Muscle of arm (tissue), 12 donors: ENCODE results near the gene MCEMP1. TPM values are rescaled to one million over a fixed set of nuclear protein-coding genes. Genes with fewer than 3 reads are reported as not detected.

Experiments used
- DNase-seq: peaks from one replicate; pipeline ENCODE4 v3.0.0-alpha.2; 2013
- polyA plus RNA-seq, 12 donors: library from polyadenylated mRNA; unstranded; fragments of 120-200 nt; gene quantifications; one replicate each; pipeline ENCODE4 v1.2.1, GENCODE V29; 2013; ENCODE audit not compliant: insufficient read length in 12 of 12

MCEMP1 gene
- polyA plus RNA-seq, 12 donors: 0.11 to 0.94 (median 0.26) TPM; not detected in 6

DNA sequence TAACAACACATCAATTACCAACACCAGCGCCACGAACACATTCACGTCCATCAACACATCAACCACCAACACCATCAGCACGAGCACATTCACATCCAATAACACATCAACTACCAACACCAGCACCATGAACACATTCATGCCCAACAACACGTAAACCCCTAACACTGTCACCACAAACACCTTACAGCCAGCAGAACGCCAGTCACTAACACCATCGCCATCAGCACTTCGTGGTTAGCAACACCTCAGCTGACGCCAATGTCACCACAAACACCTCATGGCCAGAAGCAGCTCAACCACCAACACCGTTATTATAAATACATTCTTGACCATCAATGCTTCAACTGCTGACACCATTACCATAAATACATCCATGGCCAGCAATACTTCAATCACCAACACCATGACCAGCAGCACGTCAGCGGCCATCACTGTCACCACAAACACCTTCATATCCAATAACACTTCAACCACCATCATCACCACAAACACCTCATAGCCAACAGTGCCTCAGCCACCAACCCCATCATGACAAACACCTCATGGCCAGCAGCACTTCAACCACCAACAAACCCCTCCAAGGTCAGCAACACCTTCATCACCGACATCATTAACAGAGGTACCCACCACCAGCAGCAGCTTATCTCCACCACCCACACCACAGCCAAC lies 15.7 kb downstream of the MCEMP1 start:
- no peak for DNase-seq

DNA sequence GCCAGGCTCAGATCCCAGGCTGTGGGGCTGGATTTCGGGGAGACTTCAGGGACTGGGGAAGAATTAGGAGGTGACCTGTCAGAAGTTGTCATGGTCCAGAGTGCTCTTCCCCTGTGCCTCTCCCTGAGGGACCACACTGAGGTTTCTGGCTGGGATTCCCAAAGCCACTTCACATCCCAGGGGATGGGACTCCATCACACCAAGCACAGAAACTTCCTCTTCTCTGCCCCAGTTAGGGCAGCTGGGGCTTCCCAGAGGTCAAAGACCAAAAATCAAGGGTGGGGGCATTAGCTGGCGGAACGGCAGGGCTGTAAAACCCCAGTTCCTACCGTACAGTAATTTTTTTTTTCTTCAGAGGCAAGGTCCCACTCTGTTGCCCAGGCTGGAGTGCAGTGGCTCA lies 17.6 kb downstream of the MCEMP1 start:
- DNase-seq: no peak

DNA sequence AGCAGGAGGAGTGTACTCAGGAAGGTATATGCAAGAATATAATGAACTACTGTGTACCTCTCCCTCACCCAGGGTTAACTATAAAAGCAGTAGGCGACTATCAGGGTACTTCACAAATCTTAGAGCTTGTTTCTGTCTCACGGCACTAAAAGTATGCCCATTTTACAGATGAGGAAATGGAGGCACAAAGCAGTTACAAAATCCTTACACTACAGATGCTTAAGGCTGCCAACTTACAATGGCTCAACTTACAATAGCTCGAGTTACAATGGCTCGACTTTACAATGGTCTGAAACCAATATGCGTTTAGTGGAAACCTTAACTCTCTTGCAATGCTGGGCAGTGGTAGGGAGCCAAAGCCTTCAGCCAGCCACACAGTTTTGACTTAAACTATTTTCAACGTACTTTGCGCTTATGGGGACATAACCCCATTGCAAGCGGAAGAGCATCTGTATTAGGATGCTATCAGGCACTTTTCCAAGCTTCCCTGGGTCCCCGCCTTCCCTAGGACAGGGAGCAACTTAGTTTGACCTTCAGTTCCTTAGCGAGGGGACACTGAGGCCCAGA lies 20.9 kb downstream of the MCEMP1 start:
- DNase-seq: no peak

DNA sequence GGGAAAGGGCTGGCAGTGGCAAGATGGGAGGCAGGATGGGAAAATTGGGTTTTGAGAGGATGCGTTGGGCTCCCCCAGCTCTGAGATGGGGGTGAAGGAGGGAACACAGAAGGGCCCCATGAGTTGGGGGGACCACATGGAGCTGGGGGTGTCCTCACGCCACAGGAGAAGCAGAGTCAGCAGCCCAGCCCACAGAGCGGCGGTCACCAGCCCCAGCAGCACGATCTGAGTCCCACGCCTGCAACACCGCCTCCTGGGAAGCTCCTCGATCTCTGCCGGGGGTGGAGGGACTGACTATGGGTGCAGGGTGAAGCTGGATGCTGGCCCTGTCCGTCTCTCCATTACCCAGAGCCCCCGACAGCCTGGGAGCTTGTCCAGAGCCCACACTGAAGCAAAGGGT lies 21.7 kb downstream of the MCEMP1 start:
- DNase-seq: no peak

DNA sequence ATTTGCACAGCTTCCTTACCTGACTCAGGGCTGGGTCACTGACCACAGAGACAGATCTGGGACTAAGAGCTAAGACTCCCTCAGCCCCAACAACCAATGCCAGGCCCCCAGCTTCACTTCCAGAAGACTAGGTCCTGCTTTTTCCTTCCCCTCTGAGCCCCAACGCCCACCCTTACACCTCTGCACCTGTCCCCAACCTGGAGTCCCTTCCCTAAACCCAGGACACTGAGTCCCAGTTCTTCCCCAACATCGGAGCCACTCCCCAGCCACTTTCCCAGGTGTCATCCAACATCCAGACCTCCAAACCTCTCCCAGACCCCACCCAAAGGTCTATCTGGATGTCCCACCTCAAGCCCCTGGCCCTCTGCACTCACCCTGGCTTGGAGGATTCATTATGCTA lies 22.1 kb downstream of the MCEMP1 start:
- no peak for DNase-seq

DNA sequence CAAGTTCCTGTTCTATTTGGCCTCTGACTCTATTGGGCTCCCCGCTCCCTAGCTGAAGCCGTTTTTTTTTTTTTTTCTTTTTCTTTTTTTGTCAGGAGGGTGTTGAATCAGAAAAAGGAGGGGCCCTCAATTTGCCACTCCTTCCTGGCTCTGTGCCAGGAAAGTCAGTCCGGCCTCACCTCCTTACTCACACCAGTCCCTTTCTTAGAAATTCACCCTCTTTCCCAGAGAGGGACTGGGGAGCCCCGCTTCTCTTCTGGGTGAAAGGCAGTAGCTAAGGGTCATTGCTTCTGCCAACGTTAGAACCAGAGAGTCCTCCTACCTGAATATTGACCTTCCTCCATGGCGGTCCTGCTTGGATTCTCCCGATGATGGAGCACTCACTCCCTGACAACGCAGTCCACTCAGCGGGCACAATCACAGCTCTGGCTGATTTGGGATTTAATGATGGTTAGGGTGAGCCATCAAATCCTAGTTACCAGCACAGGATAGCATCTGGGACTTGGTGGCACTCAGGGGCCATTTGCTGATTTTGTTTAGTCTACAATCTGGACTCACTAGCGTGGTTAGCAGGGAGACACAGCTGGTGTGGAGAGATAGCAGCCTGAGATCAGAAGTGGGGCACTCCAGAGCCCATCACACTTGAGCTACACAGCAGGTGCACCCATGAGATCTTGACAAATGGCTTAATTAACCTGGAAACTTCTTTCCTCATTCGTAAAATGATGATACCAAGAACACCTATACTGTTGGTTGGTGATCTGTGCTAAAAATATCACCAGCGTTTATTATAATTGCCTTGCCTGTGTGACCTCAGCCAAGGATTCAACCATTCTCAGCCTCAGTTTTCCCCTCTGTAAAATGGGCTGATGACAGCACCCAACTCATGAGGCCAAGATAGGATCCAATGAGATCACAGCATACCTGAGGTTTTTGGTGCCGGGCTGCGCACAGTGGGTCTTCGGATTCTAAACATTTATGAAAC lies 22.8 kb downstream of the MCEMP1 start:
- DNase-seq: no peak

DNA sequence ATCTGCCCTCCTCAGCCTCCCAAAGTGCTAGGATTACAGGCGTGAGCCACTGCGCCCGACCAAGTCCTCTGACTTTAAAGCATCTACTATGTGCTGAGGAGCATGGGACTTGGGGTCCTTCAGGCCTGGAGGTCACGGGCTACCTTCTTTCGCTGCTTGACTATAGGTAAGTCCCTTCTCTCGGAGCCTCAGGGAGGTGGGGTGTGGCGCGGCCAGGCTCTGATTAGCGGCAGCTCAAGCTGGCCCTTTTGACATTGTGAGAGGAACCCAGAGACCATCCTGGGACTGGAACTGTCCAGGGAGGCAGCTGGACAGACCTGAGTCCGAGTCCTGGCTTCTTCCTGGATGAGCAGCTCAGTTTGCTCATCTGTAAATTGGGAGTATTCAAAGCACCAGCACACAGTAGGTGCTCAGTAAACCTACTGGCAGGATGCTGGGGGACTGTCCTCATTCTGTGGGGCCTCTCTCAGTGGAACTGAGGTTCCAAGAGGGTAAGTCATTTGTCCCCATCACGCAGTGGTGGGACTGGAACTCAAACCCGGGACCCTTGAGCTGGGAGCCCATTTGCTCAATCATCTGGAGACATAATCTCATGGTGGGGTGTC lies 24.3 kb downstream of the MCEMP1 start:
- no peak for DNase-seq

DNA sequence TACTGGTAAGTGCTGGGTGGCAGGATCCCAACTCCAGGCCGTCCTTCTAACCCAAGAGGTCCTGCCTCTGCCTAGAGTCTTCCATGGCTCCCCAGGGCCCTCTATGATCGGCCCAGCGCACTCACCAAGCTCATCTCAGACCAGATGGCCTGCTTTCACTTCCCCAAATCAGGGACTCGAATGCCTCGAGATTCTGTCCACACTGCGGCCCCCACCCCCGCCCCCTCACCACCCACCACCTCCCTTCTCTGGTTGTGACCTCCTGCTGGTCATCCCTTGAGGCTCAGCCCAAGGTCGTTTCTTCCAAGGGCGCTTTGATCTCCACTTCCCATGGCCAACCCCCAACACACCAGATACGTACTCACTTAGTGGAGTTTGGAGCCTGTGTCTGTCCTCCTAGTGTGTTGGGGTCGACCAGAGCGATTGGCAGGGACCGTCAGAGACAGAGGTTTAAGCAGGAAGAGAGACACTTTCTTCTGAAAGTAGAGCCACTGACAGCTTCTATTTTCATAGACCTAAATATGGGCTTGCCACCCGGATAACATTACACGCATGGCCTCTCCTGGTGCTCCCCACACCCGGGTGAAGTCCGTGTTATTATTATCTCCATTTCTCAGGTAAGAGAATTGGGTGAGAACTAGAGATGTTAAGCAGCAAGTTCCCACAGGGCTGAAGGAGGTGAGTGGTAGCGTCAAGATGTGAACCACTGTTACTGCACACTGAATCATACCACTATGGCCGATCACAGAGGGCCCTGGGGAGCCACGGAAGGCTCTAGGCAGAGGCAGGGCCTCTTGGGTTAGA lies 25.0 kb downstream of the MCEMP1 start, which contains the start of gene FCER2:
TSS of gene FCER2 (minus strand) at position 478 of the 804 bp plus-strand sequence. CDS start 2,371 bp downstream, outside the sequence.
- DNase-seq: no peak

DNA sequence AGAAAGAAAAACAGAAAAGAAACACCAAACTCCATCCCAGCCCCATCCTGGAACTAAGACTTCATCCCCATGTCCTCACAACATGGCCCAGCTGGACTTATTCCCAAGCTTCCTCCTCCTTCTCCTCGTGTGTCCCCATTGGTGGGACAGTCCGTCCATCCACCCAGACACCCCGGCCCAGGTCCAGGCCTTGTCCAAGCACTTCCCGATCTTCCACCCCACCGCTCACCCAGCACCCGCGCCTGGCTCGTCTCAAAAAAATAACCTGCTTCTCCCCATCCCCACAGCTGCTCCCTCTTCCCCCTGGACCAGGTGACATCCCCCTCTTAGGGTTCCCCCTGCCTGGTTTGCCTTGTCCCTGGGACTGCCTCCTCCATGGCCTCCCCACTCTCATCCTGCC lies 26.4 kb downstream of the MCEMP1 start:
- no peak for DNase-seq

DNA sequence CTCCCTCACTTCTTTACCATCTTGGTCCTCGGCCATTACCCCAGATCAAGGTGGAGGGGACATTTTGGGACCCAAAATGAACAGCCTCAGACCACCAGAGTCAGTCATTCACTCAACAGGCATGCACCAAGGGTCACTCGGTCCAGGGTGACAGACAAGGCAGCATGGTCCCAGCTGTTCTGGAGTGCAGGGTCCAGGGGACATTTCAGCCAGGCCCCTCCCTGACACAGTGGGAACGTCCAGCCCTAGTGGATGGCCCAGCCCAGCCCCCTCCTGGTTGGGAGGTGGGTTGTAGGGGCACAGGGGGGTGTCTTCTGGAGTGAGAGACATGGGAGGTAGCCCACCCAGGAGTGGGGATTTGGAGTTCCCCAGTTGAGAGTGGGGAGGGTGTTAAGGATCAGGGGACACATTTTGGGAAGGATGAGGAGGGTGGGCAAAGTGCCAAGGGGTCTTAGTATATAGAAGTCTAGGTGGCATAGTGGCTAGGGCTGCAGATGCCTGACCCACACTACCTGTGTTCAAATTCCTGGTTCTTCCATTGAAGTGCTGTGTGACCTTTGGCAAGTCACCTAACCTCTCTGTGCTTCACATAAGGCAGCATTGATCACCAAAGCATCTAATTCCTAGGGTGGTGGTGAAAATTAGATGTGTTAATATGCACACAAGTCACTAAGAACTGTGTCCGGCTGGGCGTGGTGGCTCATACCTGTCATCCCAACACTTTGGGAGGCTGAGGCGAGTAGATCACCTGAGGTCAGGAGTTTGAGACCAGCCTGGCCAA lies 27.6 kb downstream of the MCEMP1 start:
- no peak for DNase-seq

DNA sequence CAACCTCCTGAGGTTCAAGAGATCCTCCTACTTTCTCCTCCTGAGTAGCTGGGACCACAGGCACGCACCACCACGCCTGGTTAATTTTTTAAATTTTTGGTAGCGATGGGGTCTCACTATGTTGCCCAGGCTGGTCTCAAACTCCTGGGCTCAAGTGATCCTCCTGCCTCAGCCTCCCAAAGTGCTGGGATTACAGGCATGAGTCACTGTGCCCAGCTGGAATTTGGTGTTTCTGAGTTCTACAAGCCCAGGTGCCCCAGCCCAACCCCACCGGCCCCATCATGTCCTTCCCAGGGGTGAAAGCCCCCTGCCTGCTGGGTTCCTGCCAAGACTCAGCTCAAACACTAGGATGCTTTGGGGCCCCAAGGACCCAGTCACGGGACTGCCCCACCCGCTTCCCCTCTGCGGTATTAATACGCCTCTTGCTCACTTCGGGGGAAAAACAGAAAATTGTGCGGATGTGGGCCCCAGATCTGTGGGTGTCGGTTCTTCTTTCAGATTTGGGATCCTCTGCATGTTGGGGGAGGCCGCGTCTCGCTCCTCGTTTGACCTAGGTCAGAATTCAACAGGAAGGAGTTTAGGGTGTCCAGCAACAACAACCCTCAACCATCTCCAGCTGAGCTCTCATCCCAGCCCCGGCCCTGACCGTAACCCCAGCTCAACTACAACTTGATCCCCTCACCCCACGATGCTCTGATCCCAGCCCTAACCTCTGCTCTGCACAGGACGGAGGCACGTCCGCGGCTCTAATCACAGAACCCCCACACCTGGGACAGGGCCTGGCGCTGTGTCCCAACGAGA lies 28.7 kb downstream of the MCEMP1 start:
- DNase-seq: peak; percentile 22

DNA sequence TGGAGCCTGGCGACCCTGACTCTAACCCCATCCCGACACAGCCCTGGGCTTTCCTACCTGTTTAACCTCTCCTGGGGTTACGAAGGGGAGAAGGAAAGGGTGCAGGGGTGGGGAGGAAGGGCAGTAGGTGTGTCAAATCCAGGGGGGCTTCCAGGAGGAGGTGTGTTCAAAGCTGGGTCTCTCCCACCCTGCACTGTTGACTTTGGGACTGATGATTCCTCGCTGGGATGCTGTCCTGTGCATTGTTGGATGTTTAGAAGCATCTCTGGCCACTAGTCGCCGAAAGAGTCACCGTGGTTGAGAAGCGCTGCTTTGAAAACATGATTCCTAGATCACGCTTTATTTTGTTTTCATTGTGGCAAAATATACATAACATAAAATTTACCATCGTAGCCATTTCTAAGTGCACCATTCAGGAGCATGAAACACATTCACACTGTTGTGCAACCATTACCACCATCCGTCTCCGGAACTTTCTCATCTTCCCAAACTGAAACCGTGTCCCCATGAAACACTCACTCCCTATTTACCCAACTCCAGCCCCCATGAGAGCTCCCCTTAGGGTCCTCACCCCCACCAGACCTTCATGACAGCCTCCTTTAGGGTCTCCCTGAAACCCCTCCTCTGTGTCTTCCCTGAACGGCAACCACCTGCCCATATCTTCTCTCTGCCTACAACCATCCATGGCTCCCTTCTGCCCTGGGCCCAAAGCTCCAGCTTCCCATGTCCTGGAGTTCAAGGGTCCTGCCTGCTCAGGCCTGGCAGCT lies 29.5 kb downstream of the MCEMP1 start:
- DNase-seq: no peak

DNA sequence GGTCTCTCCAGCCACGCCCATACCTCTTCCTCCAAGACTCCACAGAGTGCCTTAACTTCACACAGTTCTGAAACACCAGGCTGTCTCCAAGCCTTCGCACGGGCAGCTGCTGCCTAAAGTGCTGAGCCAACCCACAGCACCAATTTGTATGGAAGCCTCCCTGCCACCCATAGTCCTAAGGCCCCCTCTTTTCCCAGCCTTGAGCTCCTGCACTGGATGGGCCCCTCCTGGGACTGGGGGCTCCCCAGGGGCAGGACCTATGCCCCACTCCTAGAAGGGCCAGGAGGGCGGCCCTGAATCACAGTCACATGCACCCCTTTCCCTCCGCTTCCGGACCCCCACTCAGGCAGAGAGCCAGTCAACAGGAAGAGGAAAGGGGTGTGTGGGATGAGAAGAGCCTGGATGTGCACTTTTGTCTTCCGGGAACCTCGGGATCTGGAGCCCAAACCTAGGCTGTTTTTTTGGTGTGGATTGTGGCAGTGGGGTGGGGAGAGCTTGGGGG lies 30.1 kb downstream of the MCEMP1 start:
- no peak for DNase-seq

DNA sequence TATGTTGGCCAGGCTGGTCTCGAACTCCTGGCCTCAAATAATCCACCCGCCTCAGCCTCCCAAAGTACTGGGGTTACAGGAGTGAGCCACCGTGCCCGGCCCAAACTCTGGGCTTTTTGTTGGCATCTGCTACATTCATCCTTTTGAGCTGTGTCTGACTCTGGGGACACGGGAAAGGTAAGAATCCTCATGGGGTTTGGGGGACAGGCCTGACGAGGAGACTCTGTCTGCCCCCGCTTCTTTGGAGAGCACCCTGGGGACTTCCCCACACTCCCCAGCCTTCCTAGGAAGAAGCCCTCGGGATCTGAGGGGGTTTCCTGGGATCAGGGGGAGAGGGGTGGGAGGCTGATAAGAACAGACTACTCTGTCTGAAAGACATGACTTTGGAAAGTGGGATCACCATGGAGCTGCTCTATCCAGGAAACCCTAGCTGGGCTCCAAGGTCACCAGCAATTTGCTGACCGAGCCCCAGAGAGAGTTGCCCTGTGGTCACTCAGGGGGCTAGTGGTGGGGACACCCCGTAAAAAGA lies 33.1 kb downstream of the MCEMP1 start:
- no peak for DNase-seq

DNA sequence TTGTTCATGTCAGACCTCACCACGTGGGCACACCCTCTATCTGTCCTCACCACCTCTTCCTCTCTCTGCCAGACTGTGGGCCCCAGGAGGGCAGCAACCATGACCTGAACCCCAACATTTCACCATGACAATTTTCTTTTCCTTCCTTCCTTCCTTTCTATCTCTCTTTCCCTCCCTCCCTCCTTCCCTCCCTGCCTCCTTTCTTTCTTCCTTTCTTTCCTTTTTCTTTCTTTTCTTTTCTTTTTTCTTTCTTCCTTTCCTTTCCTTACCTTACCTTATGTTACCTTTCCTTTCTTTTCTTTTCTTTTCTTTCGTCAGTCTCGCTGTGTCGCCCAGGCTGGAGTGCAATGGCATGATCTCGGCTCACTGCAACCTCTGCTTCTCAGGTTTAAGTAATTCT lies 33.7 kb downstream of the MCEMP1 start:
- no peak for DNase-seq

DNA sequence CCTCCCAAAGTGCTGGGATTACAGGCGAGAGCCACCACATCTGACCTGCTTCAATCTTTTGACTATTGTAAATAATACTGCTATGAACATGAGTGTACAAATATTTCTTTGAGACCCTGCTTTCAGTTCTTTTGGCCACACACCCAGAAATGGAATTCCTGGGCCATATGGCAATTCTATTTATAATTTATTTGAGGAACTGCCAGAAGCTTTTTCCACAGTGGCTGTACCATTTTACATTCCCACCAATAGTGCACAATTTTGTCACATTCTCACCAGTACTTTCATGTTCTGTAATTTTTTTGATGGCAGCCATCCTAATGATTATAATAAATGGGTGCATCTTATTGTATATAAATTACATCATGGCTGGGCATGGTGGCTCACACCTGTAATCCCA lies 38.8 kb downstream of the MCEMP1 start:
- DNase-seq: no peak

DNA sequence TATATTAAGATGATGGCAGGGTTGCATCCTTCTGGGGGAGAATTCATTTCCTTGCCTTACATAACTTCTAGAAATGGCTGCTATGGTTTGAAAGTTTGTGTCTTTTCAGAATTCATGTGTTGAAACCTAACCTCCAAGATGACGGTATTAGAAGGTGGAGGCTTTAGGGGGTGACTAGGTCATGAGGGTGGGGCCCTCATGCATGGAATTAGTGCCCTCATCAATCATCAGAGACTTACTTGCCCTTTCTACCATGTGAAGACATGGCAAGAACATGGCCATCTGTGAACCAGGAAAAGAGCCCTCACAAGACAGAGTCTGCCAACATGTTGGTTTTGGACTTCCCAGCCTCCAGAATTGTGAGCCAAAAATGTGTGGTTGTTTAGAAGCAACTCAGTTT lies 39.9 kb downstream of the MCEMP1 start:
- DNase-seq: no peak

DNA sequence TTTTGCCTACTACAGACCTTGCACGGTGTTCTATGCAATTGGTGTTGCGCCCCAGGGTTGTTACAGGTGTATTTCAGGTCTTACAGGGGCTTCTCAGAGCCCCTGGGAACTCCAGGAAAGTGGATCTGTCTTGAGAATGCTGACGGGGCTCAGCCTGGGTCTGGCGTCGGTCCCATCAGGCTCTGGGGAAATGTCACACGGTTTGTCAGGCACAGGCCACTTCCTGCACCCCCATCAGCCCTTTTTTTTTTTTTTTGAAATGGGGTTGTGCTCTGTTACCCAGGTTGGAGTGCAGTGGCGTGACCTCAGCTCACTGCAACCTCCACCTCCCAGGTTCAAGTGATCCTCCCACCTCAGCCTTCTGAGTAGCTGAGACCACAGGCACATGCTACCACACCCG lies 41.8 kb downstream of the MCEMP1 start:
- DNase-seq: no peak
